SU-DHL-6 (cell line): ENCODE measurements around the gene ZNF205.

Experiments used
- H2AFZ ChIP-seq: fragments of 200-600 bp; sonication (generic); 2 replicates; pipeline ENCODE4 v1.6.1; 2014; ENCODE audit warnings: low read depth, mild to moderate bottlenecking, moderate library complexity, mixed read lengths, antibody characterized with exemption, low read length; ENCODE audit not compliant: severe bottlenecking
- H3F3A ChIP-seq: fragments of 200-600 bp; shearing (Covaris generic); 2 replicates; pipeline ENCODE4 v1.6.0; 2016; ENCODE audit warnings: antibody characterized with exemption, mild to moderate bottlenecking; ENCODE audit not compliant: insufficient read depth
- H3K27ac ChIP-seq: fragments of 200-600 bp; sonication (generic); 2 replicates; pipeline ENCODE4 v1.5.1; 2016; ENCODE audit warnings: low read depth, mild to moderate bottlenecking, low read length, moderate library complexity, mixed read lengths
- H3K27me3 ChIP-seq: fragments of 200-600 bp; sonication (generic), shearing (Covaris generic); 2 replicates; pipeline ENCODE4 v1.6.0; 2014; ENCODE audit warnings: mild to moderate bottlenecking, low read length
- H3K36me3 ChIP-seq: fragments of 200-600 bp; sonication (generic); 2 replicates; pipeline ENCODE4 v1.6.1; 2014; ENCODE audit warnings: mild to moderate bottlenecking, low read length, mixed read lengths
- H3K4me2 ChIP-seq: fragments of 300-600, 200-600 bp; shearing (Covaris generic), sonication (generic); 2 replicates; pipeline ENCODE4 v1.6.0; 2014; ENCODE audit warnings: low read length, low read depth, mild to moderate bottlenecking; ENCODE audit not compliant: poor library complexity, severe bottlenecking
- H3K4me3 ChIP-seq: fragments of 200-600 bp; sonication (generic); 2 replicates; pipeline ENCODE4 v1.5.1; 2014; ENCODE audit warnings: antibody characterized with exemption, low read length, mild to moderate bottlenecking, mixed read lengths; ENCODE audit not compliant: insufficient read depth, poor library complexity, severe bottlenecking
- H3K79me2 ChIP-seq: fragments of 200-600 bp; sonication (generic); 2 replicates; pipeline ENCODE4 v1.6.1; 2014; ENCODE audit warnings: mild to moderate bottlenecking, low read length, moderate library complexity; ENCODE audit not compliant: insufficient read depth
- H3K9ac ChIP-seq: fragments of 200-600 bp; sonication (generic); 2 replicates; pipeline ENCODE4 v1.7.0; 2014; ENCODE audit warnings: mild to moderate bottlenecking, low read length
- H3K9me2 ChIP-seq: fragments of 200-600 bp; sonication (generic); replicated peaks from 2 replicates; pipeline ENCODE4 v1.6.1; 2014; ENCODE audit warnings: low read length; ENCODE audit not compliant: insufficient read depth
- H3K9me3 ChIP-seq: fragments of 200-600 bp; sonication (generic); 2 replicates; pipeline ENCODE4 v1.6.1; 2014; ENCODE audit warnings: low read length, mixed read lengths; ENCODE audit not compliant: insufficient read depth
- H4K20me1 ChIP-seq: fragments of 200-600 bp; sonication (generic); 2 replicates; pipeline ENCODE4 v1.6.1; 2014; ENCODE audit warnings: low read depth, mild to moderate bottlenecking, antibody characterized with exemption, low read length, moderate library complexity, mixed read lengths
- CTCF ChIP-seq: fragments of 200-600 bp; sonication (generic); IDR thresholded peaks from one replicate; pipeline ENCODE4 v1.5.1; 2017; ENCODE audit warnings: antibody characterized with exemption, mild to moderate bottlenecking, low read length, moderate library complexity; ENCODE audit not compliant: insufficient read depth, poor library complexity, severe bottlenecking
- EZH2phosphoT487 ChIP-seq: fragments of 200-600 bp; sonication (generic), shearing (Covaris generic); conservative IDR thresholded peaks from 2 replicates; pipeline ENCODE4 v1.6.1; 2018; ENCODE audit warnings: mild to moderate bottlenecking, antibody characterized with exemption, low read length, moderate library complexity, mixed read lengths

The ZNF205 gene

DNA sequence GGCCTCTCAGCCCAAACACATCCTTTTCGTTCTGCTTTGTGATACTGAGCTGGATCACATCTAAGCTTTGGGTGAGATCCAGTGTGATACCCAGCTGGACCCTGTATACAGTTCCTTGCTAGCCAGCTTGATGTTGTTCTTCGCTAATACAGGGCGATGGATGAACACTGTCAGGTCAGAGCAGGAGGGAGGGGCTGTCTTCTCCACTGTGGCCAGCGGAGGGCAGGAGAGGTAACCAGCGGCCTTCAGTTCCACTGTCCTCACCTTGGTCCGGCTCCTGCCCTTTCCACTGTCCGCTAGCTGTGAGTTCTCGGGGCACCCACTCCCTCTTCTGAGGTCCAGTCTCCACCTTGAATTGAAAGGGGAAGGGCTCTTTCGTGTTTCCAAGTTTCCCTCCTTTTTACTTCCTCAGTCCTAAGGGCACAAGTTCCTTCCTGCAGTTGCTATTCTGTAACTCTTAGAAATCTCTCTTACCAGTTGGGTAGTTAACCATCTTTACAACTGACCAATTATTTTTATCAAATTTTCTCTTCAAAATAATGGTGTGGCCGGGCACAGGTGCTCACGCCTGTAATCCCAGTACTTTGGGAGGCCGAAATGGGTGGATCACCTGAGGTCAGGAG, 19.5 kb downstream of the ZNF205 start:
- Histone ChIP-seq H3K9me2 (no peaks in the 10 kb centered on the region), H4K20me1 (no peaks in the 10 kb centered on the region), H3K27ac (no peak overlapping the region), H3K9ac (no peak overlapping the region), H3K4me2 (no peak overlapping the region), H3K9me3 (no peaks in the 10 kb centered on the region), H3K4me3 (no peak overlapping the region), H3K79me2 (peaks cover 11% of the 10 kb centered on the region), H2AFZ (no peak overlapping the region), H3K36me3 (no peaks in the 10 kb centered on the region), H3F3A (peaks cover 11% of the 10 kb centered on the region), H3K27me3 (no peaks in the 10 kb centered on the region)
- TF ChIP-seq CTCF (peak; percentile 32), EZH2phosphoT487 (no peak)

DNA sequence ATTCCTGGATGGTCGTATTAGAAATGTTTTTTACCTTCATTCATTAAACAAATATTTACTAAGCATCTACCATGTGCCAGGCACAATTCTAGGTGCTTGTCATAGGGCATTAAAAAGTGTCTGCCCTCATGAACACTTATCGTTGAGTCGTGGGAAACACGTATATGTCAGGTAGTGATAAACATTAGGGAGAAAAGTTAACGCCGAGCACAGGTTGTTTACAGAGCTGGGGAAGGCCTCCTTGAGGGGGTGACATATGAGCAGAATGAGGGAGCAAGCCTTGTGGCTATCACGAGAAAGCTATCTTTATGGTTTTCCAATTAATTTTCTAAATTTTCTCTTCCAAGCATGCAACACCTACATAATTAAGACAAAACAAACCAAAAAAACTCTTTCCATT, 21.5 kb downstream of the ZNF205 start:
- H3K27ac ChIP-seq, result no peak overlapping the region
- H3K9ac ChIP-seq, result peak overlapping the region; percentile 97
- H3K4me3 ChIP-seq, result peak overlapping the region; percentile 89
- no peak for TF ChIP-seq CTCF
- TF ChIP-seq EZH2phosphoT487, result no peak
- H3K9me3 ChIP-seq, result no peaks in the 10 kb centered on the region
- peaks cover 11% of the 10 kb centered on the region for H3F3A ChIP-seq
- H3K4me2 ChIP-seq, result peak overlapping the region; percentile 94
- H4K20me1 ChIP-seq, result no peaks in the 10 kb centered on the region
- H3K36me3 ChIP-seq, result no peaks in the 10 kb centered on the region
- no peaks in the 10 kb centered on the region for H3K27me3 ChIP-seq
- H3K9me2 ChIP-seq, result no peaks in the 10 kb centered on the region
- H2AFZ ChIP-seq, result no peak overlapping the region
- peaks cover 11% of the 10 kb centered on the region for H3K79me2 ChIP-seq

DNA sequence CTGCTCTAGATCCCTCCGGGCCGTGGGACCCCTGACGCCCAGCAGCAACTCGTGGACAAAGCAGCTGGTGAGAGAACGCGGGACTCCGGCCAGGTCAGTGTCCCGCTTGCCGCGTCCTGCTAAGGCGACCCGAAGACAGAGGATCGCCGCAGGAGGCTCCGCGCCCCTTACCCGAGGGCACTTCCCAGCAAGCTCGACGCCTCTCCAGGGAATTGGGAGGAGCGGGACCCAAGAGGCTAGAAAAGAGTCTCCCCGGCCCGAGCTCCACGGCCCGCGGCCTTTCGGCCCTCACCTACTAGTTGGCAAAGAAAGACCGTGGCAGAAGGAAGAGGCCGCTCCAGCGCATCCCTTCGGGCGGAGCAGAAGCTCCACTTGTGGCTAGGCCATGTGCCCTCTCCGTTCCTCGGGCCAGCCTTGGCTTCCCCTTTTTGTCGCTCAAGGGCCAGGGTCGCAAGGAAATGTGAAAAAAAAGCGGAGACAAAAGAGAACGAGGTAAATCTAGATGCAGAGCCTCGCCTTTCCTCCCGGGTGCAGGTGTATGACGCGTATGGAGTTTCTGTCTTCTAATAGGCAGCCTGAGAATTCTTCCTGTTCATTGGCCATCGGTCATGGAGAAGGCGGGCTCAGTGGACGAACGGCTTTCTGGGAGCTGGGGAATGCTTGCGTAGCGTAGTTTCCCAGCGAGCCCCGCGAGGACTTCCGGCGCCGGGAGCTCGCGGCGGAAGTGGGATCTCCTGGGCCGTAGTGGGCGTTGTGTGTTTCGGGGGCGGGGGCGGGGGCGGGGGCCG, 22.1 kb downstream of the ZNF205 start, which contains the start of gene ZNF213:
Gene ZNF213, plus strand, starts transcription at position 692 of the 788 bp plus-strand sequence. CDS start 2,252 bp downstream, outside the sequence.
- no peaks in the 10 kb centered on the region for H3K9me3 ChIP-seq
- H3K36me3 ChIP-seq, result no peaks in the 10 kb centered on the region
- no peaks in the 10 kb centered on the region for H4K20me1 ChIP-seq
- no peaks in the 10 kb centered on the region for H3K9me2 ChIP-seq
- H3K27ac ChIP-seq, result peak within 1 kb of the TSS; percentile 48
- H2AFZ ChIP-seq, result peak within 1 kb of the TSS; percentile 76
- peak within 1 kb of the TSS; percentile 94 for H3K4me2 ChIP-seq
- H3K79me2 ChIP-seq, result peaks cover 11% of the 10 kb centered on the region
- peak within 1 kb of the TSS; percentile 89 for H3K4me3 ChIP-seq
- H3K9ac ChIP-seq, result peak within 1 kb of the TSS; percentile 97
- peaks cover 11% of the 10 kb centered on the region for H3F3A ChIP-seq
- H3K27me3 ChIP-seq, result no peaks in the 10 kb centered on the region
- TF ChIP-seq CTCF, result no peak
- TF ChIP-seq EZH2phosphoT487, result no peak
